Measurements from ENCODE around the gene ATG2A.

DNA sequence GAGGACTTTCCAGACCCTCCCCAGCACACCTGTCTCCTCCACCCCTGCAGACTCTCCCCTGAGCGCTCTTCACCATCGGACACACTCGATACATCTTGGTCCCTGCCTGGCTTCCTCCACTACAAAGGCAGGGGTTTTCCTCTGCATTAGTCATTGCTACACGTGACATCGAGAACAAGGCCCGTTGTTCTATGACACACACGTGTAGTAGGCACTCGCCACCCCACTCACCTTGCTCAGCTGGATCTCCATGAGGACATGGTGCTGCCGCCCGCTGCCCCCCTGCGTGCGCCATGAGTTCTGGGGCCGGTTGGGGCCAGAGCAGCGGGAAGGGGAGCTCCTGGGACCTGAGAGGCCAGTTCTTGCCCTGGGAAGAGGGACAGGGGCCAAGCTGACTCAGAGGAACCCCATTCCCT lies 16.7 kb downstream of the ATG2A start:
- TF ChIP-seq CTCF (IDR thresholded peaks at IDR 0.05; ENCODE audit: insufficient read depth, low read depth, low read length) (no peak), EZH2 (IDR thresholded peaks at IDR 0.05; ENCODE audit: insufficient read depth, low read length) (no peak)

Data from astrocyte (in vitro differentiated cells and primary cell).